ENCODE measurements around the gene C2orf72.
"Not testable (repeated sequence)": the region's sequence is repeated elsewhere in the genome, so short reads cannot be mapped to it uniquely, and the experiment has no call there.

C2orf72 gene

DNA sequence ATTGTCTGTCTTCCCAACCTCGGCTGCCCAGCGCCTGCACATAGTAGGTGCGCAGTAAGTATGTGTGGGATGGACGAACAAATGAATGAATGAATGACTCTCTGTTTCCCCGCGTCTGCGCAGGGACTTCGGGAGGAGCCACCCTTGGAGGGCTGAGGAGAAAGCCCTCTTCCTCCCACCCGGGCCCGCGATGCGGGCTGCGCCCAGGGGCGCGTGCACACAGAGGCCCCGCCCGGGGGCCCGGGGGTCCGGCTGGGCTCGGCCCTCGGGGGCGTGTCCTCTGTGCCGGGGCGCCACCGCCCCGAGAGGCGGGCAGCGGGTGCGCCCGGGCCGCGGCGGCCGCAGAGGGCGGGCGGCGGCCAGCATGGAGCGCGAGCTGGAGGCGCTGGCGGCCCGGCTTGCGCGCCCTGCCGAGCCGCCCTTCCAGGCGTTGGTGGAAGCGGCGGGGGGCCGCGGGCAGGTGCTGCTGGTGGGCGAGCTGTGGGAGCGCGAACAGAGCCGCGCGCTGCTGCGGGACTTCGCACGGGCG is at the start of gene C2orf72:
TSS of gene C2orf72 (plus strand) at position 322 of the 529 bp plus-strand sequence. CDS start at position 365, 43 bp downstream.
- in situ Hi-C loops (cut with MboI; ENCODE audit: low sequenced_read_pairs): no loop called here

DNA sequence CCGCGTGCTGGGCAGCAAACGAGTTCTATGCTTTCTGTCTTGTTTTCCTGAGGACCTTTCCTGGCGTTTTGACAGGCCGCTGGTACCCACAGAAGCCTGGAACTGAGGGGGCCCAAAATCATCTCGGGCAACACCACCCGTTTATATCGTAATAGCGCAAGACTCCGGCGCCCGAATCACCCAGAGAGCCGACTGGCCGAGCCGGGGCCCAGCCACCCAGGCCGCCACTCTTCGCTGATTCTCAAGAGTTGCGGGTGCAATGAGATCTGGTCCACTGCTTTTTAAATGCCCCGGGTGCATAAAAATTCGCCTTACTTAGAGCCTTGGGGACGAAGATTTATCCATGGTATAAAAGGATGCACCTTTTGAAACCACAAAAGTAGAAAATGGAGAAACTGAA is 47.6 kb upstream of the C2orf72 start:
- in situ Hi-C loops (cut with MboI; ENCODE audit: low sequenced_read_pairs): no loop called here

GRCh38 chr2:230990131-230990898 is 47.0 kb upstream of the C2orf72 start:
- in situ Hi-C loops (cut with MboI; ENCODE audit: low sequenced_read_pairs): no loop called here

GRCh38 chr2:230990899-230991150 is 46.5 kb upstream of the C2orf72 start:
- in situ Hi-C loops (cut with MboI; ENCODE audit: low sequenced_read_pairs): no loop called here

DNA sequence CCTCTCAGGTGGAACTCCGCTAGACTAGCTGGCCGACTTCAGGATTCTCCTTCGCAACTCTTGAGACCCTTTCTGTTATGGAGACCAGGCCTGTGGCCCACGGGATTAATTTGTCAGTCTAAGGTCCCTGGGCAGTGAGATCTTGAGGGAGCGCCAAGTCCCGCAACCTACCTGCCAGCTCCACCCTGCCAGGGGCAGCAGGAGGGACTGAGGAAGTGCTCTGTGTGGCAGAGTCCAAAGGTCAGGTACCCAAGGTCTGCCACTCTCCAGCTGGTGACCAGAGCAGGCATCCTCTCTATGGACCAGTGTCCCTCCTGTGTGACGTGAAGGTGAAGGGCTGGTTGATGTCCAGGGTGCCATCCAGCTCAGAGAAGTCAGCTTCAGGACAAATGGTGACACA is 45.7 kb upstream of the C2orf72 start:
- in situ Hi-C loops (cut with MboI; ENCODE audit: low sequenced_read_pairs): no loop called here

DNA sequence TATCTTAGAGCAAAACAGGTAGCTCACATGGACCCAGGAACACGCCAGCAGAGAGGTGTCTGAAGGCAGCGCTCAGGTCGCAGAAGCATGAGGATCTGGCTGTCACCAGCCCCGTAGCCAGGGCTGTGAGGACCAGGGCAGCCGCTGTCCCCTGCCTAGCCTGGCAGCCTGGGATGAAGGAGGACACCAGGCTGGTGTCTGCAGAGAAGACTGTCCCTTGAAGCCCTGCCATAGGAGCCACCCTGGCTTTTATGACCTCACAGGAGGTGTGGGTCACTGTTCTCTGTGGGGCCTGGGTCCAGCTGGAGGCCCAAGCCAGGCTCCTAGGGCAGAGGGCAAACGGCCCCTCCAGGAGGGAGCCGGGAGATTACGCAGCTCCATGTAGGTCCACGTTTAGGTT is 41.5 kb upstream of the C2orf72 start, which contains the start of gene SPATA3:
TSS of gene SPATA3 (plus strand) at position 301 of the 400 bp plus-strand sequence. CDS start 113 bp downstream, outside the sequence.
- in situ Hi-C loops (cut with MboI; ENCODE audit: low sequenced_read_pairs): no loop called here

- in situ Hi-C loops (cut with MboI; ENCODE audit: low sequenced_read_pairs): no loop called here
Measured at GRCh38 chr2:230996661-230997060, 40.7 kb upstream of the C2orf72 start.

GRCh38 chr2:230998882-230999281 is 38.4 kb upstream of the C2orf72 start:
- in situ Hi-C loops (cut with MboI; ENCODE audit: low sequenced_read_pairs): no loop called here

DNA sequence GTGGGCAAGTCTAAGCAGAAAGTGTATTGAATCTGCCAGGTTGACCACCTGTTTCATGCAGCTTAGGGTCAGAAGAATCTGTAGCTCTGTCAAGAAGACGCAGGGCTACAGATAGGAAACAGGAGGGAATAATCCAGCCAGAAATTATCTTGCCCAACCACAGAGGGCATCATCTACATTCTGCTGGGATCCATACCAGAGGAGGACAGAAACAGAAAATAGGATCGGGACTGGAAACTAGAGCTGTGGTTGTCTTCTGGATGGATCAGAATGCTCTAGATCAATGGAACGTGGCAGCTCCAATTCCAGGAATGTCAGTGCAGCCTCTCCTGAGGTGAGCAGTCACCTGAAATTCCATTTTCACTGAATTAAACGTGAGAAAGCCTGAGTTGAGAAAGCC is 37.8 kb upstream of the C2orf72 start:
- in situ Hi-C loops (cut with MboI; ENCODE audit: low sequenced_read_pairs): no loop called here

DNA sequence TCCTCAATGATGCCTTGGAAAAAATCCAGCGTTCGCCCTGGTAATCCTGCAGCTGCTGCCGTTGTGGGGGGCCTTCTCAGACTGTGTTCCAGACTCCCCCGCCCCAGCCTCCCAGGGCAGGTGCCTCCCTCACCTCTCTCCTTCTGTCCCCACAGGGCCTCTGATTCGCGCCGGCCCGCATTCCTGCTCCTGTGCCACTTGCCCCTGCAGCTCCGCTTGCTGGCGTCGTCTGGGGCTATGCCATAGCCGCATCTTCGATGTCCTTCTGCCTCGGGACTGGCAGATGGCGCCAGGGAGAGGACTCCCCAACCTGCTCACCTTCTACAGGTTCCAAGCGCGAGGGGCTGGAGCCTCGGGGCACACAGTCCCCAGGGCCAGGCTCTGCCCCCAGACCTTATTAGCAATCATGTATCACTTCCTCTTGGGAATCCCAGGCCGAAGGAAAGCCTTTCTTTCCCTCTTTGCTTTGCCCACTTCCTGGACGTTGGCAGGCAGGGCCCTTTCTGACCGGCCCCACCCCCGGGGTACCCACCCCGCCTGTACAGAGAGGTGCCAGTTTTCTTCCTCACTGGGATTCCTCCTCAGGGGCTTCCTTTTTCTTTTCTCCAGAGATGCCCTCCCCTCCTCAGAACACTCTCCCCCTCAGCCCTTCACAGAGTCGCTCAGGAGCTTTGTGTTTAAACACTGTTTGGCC is 37.0 kb upstream of the C2orf72 start:
- in situ Hi-C loops (cut with MboI; ENCODE audit: low sequenced_read_pairs): no loop called here

GRCh38 chr2:231001036-231001435 is 36.3 kb upstream of the C2orf72 start:
- in situ Hi-C loops (cut with MboI; ENCODE audit: low sequenced_read_pairs): no loop called here

- in situ Hi-C loops (cut with MboI; ENCODE audit: low sequenced_read_pairs): no loop called here
Measured at GRCh38 chr2:231001921-231002320, 35.4 kb upstream of the C2orf72 start.

- in situ Hi-C loops (cut with MboI; ENCODE audit: low sequenced_read_pairs): no loop called here
Measured at GRCh38 chr2:231002641-231003040, 34.7 kb upstream of the C2orf72 start.

DNA sequence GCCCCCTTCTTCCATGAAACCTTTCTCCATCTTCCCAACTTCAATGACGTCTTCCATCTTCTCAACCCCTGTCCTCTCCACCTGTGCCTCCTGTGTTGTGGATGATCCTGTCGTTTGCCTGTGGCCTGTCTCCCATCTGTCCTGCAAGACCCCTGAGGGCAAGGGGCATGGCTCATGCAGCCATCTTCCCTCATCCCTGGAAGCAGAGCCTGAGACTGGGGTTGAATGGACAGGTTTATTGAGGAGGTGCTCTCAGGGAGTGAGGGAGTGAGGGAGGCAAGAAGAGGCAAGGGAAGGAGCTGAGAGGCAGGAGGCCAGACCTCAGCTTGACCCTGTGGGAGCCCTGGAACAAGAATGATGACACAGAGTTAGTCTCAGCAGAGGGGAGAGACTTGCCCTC is 34.1 kb upstream of the C2orf72 start:
- in situ Hi-C loops (cut with MboI; ENCODE audit: low sequenced_read_pairs): no loop called here

DNA sequence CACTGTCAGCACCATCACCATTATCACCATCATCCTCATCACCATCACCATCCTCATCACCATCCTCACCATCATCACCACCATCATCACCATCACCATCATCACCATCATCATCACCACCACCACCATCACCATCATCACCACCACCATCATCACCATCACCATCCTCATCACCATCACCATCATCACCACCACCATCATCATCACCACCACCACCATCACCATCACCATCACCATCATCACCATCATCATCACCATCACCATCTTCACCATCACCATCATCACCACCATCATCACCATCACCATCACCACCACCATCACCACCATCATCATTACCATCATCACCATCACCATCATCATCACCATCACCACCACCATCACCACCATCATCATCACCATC is 32.4 kb upstream of the C2orf72 start:
- in situ Hi-C loops (cut with MboI; ENCODE audit: low sequenced_read_pairs): not testable (repeated sequence)

DNA sequence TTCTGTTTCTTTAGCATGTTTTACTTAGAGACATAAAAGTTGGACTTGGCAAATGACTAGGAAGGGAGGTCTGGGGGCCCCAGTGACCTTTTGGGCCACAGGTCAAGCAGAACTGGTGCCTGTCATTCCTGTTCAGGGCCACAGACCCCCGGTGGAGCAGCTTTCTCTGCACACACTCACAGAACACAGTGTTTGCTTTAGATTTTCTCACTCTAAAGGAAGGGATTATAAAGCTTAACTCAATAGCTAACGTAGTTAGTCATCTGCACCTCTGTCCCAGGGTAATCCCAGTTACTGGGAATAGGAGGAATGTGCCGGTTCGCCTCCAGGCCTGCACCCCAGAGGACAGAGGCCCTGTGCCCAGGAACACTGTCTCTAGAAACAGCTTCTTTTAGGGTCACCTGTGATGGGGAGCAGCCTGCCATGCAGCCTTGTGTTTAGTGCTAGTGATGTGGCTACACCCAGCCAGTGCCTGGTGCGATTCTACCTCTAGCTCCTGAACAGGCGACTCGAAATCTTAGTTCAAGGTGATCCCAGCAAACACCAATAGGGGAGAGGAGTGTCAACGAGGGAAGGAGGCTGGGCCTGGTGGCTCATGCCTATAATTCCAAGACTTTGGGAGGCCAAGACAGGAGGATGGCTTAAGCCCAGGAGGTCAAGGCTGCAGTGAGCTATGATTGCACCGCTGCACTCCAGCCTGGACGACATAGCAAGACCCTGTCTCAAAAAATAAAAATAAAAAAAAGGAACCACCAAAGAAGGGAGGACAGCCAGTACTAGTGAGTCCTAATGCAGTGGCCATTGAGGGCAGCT is 29.8 kb upstream of the C2orf72 start:
- in situ Hi-C loops (cut with MboI; ENCODE audit: low sequenced_read_pairs): no loop called here

DNA sequence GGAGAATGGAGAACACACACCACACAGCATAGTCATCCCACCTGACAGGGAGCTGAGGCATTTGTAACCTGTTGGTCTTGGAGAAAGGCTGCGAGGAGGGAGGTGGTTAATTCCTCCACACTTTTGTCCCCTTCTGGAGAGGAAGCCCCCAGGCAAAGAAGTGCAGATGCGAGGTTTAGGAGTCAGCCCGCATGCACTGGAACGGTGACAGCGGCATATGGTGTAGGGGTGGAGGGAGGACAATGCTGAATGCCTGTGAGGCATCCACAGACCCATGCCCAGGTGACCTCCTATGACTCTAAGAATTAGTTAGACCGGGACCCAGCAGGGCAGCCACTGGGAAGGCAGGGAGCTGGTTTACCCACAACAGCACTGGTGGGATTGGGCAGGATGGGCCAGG is 29.2 kb upstream of the C2orf72 start:
- in situ Hi-C loops (cut with MboI; ENCODE audit: low sequenced_read_pairs): no loop called here

DNA sequence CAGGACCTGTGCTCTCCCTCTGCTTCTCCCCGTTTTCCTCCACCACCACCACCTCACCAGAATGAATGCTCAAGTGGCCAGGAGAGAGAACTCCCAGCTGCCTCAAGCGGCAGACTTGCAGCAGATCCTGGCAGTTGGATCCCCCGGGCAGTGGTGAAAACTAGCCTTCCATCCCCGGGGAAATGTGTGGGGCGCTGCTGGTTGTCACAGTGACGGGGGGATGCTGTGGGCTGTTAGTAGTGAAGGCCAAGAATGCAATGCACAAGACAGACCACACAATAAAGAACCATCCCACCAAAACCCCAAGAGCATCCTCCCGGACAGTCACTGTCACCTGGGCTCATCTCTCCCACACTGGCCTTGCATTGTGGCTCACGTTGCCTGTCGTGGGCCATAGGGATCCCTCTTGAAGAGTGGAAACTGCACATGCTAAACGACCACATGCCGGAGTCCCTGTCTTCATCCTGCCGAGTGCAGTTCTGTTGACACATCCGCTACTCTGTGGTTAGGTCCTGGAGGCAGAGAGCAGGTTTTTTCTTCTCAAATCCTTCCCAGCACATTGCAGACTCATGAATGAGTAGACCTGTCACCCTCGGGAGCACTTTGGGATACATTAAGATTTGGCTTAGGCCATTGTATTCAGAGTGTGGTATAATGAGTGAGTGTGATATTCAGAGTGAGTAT is 27.9 kb upstream of the C2orf72 start:
- in situ Hi-C loops (cut with MboI; ENCODE audit: low sequenced_read_pairs): no loop called here

DNA sequence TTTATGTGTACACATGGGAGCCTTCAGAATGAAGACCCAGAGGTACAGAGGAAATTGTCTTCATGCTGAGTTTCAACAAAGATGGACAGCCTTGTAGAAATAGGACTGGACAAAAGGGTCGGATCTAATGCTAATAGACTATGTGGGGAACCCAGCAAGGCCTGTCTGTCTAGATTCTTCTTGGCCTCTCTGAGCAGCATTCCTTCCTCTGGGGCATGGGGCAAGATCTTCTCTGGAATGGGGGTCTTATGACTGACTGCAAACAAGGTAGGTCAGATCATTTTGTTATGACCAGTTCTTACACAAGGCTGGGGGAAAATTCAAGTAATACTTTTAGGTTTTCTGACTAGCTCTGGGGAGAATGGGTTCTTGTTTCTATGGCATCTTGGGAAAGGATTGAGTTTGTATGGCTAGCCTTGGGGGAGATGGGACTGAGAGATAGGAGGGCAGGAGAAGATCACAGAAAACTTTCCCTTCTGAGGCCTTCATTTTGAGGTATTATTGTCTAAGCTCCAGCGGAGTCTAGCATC is 27.1 kb upstream of the C2orf72 start:
- in situ Hi-C loops (cut with MboI; ENCODE audit: low sequenced_read_pairs): no loop called here

DNA sequence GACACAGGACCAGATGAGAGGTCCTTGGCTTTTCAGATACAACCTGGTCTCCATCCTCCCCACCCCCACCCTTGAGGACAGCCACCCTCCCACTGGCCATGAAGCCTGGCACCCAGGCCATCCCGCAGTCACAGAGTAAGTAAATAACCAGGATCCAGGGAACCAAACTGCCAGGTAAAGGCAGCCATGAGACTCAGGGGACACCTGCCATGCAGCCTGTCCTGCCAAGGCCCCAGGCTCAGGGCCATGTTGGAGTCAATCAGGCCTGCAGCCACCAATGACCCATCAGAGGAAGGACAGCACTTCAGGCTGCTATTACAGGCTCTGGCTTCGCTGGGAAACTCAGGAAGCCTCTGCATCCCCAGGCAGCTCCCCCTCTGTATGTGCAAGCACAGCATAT is 25.8 kb upstream of the C2orf72 start:
- in situ Hi-C loops (cut with MboI; ENCODE audit: low sequenced_read_pairs): no loop called here

GRCh38 chr2:231012463-231012862 is 24.9 kb upstream of the C2orf72 start:
- in situ Hi-C loops (cut with MboI; ENCODE audit: low sequenced_read_pairs): no loop called here

All from hTERT RPE-1 (cell line).